Effector memory CD4-positive, alpha-beta T cell (primary cell): ENCODE data around the gene NPRL2.

Experiments used
- DNase-seq, 3 donors: peaks; one replicate each; pipeline ENCODE4 v3.0.0-alpha.2; 2020
- H3K27ac ChIP-seq: 2 replicates; pipeline ENCODE4 v1.7.0; 2013; ENCODE audit warnings: mild to moderate bottlenecking, low read length, moderate library complexity; ENCODE audit not compliant: insufficient read depth, poor library complexity, severe bottlenecking
- H3K27me3 ChIP-seq: replicated peaks from 2 replicates; pipeline ENCODE4 v1.7.0; 2013; ENCODE audit warnings: mild to moderate bottlenecking, low read length; ENCODE audit not compliant: insufficient read depth, control insufficient read depth, poor library complexity, severe bottlenecking
- H3K36me3 ChIP-seq: 2 replicates; pipeline ENCODE4 v1.7.0; 2013; ENCODE audit warnings: mild to moderate bottlenecking, low read length, moderate library complexity; ENCODE audit not compliant: control insufficient read depth, insufficient read depth
- H3K4me1 ChIP-seq: 2 replicates; pipeline ENCODE4 v1.7.0; 2013; ENCODE audit warnings: low read length, mild to moderate bottlenecking; ENCODE audit not compliant: control insufficient read depth, insufficient read depth, poor library complexity, severe bottlenecking
- H3K4me3 ChIP-seq: 2 replicates; pipeline ENCODE4 v1.7.0; 2013; ENCODE audit warnings: low read length, low read depth, mild to moderate bottlenecking; ENCODE audit not compliant: insufficient read depth, poor library complexity, severe bottlenecking
- H3K9me3 ChIP-seq: 2 replicates; pipeline ENCODE4 v1.7.0; 2013; ENCODE audit warnings: mild to moderate bottlenecking, low read length, moderate library complexity; ENCODE audit not compliant: control insufficient read depth

The NPRL2 gene

GRCh38 chr3:50327943-50328691, 22.5 kb downstream of the NPRL2 start, which contains the start of gene TUSC2:
TSS of gene TUSC2 (minus strand) at chr3:50328223. CDS start at chr3:50328099, 124 bp downstream.
- peak; percentile 90 to 94 (median 91) for DNase-seq
- peak within 1 kb of the TSS; percentile 79 for H3K27ac ChIP-seq
- no peaks in the 10 kb centered on the region for H3K27me3 ChIP-seq
- H3K4me3 ChIP-seq = peak within 1 kb of the TSS; percentile 84
- peaks cover 17% of the 10 kb centered on the region for H3K4me1 ChIP-seq
- H3K9me3 ChIP-seq = no peaks in the 10 kb centered on the region
- peaks cover 25% of the 10 kb centered on the region for H3K36me3 ChIP-seq

- Histone ChIP-seq H3K4me1 (peaks cover 17% of the 10 kb centered on the region), H3K27ac (peak overlapping the region; percentile 79), H3K36me3 (peaks cover 23% of the 10 kb centered on the region), H3K9me3 (no peaks in the 10 kb centered on the region), H3K4me3 (peak overlapping the region; percentile 84), H3K27me3 (no peaks in the 10 kb centered on the region)
- no peak for DNase-seq
These were observed 23.4 kb downstream of the NPRL2 start for GRCh38 chr3:50327129-50327528.

GRCh38 chr3:50326182-50326541, 24.4 kb downstream of the NPRL2 start:
- H3K27me3 ChIP-seq = no peaks in the 10 kb centered on the region
- DNase-seq = no peak
- H3K9me3 ChIP-seq = no peaks in the 10 kb centered on the region
- peaks cover 24% of the 10 kb centered on the region for H3K4me1 ChIP-seq
- no peak overlapping the region for H3K4me3 ChIP-seq
- H3K36me3 ChIP-seq = peaks cover 13% of the 10 kb centered on the region
- H3K27ac ChIP-seq = no peak overlapping the region

- Histone ChIP-seq H3K27ac (no peak overlapping the region), H3K9me3 (no peaks in the 10 kb centered on the region), H3K36me3 (peaks cover 8% of the 10 kb centered on the region), H3K4me3 (no peak overlapping the region), H3K27me3 (no peaks in the 10 kb centered on the region), H3K4me1 (peaks cover 28% of the 10 kb centered on the region)
- DNase-seq = no peak
These were observed 24.9 kb downstream of the NPRL2 start for GRCh38 chr3:50325497-50326181.

- Histone ChIP-seq H3K27me3 (no peaks in the 10 kb centered on the region), H3K4me3 (no peak overlapping the region), H3K27ac (no peak overlapping the region), H3K36me3 (peaks cover 2% of the 10 kb centered on the region), H3K4me1 (peaks cover 34% of the 10 kb centered on the region), H3K9me3 (no peaks in the 10 kb centered on the region)
- no peak for DNase-seq
These were observed 25.5 kb downstream of the NPRL2 start for GRCh38 chr3:50325113-50325480.

- DNase-seq = peak in 2 of 3 donors; percentile 34 to 39
- Histone ChIP-seq H3K9me3 (no peaks in the 10 kb centered on the region), H3K27me3 (no peaks in the 10 kb centered on the region), H3K4me3 (no peak overlapping the region), H3K4me1 (peaks cover 38% of the 10 kb centered on the region), H3K36me3 (no peaks in the 10 kb centered on the region), H3K27ac (no peak overlapping the region)
These were observed 26.0 kb downstream of the NPRL2 start for GRCh38 chr3:50324351-50325112.

GRCh38 chr3:50323614-50324199, 26.9 kb downstream of the NPRL2 start:
- H3K36me3 ChIP-seq = no peaks in the 10 kb centered on the region
- no peak for DNase-seq
- no peak overlapping the region for H3K4me3 ChIP-seq
- no peak overlapping the region for H3K27ac ChIP-seq
- peaks cover 40% of the 10 kb centered on the region for H3K4me1 ChIP-seq
- H3K27me3 ChIP-seq = no peaks in the 10 kb centered on the region
- no peaks in the 10 kb centered on the region for H3K9me3 ChIP-seq

GRCh38 chr3:50323092-50323600, 27.4 kb downstream of the NPRL2 start:
- H3K27me3 ChIP-seq = no peaks in the 10 kb centered on the region
- H3K4me1 ChIP-seq = peaks cover 36% of the 10 kb centered on the region
- no peak overlapping the region for H3K27ac ChIP-seq
- H3K4me3 ChIP-seq = no peak overlapping the region
- no peak for DNase-seq
- H3K9me3 ChIP-seq = no peaks in the 10 kb centered on the region
- H3K36me3 ChIP-seq = no peaks in the 10 kb centered on the region

- H3K36me3 ChIP-seq = no peaks in the 10 kb centered on the region
- peaks cover 35% of the 10 kb centered on the region for H3K4me1 ChIP-seq
- no peak for DNase-seq
These were observed 28.0 kb downstream of the NPRL2 start, which contains the start of gene HYAL2 for GRCh38 chr3:50322386-50323091. TSS of gene HYAL2 (minus strand) at chr3:50322745. CDS start at chr3:50320489, 2,256 bp downstream.

More at GRCh38 chr3:50322386-50323091, 28.0 kb downstream of the NPRL2 start, which contains the start of gene HYAL2:
- Histone ChIP-seq H3K9me3 (no peaks in the 10 kb centered on the region), H3K4me3 (peak within 1 kb of the TSS; percentile 93), H3K27me3 (no peaks in the 10 kb centered on the region), H3K27ac (peak within 1 kb of the TSS; percentile 84)
